Renal cortex interstitium (tissue), 11 donors: ENCODE measurements around the gene SLC5A3. TPM values are rescaled to one million over a fixed set of nuclear protein-coding genes. Genes with fewer than 3 reads are reported as not detected.

Experiments
- DNase-seq, 11 donors: peaks; one replicate each; pipeline ENCODE4 v3.0.0-alpha.2; 2013; ENCODE audit warnings: low read depth in 9 of 11, low spot score in 4 of 11; ENCODE audit errors: extremely low read depth in 1 of 11
- polyA plus RNA-seq, 3 donors: library from polyadenylated mRNA; unstranded; fragments of 120-200 nt; gene quantifications; one replicate each; pipeline ENCODE4 v1.2.1, GENCODE V29; 2013; ENCODE audit not compliant: insufficient read length in 3 of 3

Gene SLC5A3
- polyA plus RNA-seq, 3 donors: 35.4 to 44.1 (median 43.3) TPM

DNA sequence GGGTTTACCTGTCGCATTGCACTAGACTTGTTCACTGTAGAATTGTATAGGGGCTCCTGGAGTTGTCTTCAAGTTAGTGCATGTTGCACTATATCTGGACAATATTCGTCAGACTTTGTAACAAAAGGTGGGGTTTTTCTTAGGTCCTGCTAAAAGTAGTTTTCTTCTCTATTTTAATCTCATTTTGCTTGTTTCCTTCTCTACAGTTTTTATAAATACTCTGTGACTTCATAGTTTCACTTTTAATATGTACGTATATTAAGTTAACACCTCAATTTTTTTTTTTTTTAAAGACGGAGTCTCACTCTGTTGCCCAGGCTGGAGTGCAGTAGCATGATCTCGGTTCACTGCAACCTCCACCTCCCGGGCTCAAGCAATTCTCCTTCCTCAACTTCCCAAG is 26.5 kb upstream of the SLC5A3 start:
- DNase-seq: no peak

DNA sequence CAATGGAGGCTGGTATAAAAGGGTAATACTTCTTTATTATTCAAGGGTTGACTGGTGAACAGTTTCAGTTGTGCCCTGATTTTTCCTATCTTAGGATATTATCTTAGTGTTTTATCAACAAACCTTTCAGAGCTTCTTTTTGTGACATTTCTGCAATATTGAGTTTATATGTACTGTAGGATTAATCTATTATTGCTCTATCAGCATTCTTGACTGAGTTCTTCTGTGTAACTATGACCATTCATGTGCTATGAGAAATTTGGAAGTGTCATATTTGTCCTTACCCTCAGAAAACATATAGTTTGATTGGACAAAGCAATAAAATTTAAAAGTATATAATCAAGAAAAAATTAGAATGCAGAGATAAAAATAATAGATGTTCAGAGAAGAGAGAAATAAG is 25.5 kb upstream of the SLC5A3 start:
- no peak for DNase-seq

DNA sequence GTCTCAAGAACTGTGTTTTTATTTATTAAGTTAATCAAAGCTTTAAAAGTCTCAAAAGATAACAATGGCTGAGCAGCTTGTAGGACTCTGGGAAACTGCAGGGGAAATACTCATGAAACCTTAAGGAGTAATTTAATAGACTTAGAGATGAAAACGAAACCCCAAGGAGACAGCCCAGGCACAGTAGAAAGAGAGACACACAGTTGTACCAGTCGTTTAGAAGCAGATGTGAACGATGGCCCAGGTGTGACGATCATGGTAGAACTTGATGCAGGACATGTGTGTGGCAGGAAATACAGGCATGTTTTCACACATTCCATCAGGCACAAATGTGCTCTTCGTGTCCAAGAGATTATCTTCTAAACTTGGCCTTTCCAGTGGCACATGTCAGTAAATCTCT is 21.2 kb upstream of the SLC5A3 start:
- no peak for DNase-seq

DNA sequence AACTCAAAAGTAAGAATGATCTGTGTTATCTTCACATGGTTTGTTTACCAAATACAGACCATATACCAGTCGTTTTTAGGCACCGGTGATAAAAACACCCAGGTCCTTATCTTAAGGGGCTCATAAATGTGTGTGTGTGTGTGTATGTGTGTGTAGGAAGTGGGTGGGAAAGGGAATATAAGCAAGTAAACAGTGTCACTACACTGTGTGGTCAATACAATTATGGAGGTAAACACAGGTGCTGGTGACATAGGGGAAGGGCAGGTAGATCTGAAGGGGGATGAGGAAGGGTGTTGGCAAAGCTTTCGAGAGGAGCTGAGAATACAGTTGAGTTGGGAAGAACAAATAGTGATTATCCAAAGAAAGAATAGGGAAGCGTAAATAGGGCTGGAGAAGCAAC is 19.1 kb upstream of the SLC5A3 start:
- DNase-seq: no peak

DNA sequence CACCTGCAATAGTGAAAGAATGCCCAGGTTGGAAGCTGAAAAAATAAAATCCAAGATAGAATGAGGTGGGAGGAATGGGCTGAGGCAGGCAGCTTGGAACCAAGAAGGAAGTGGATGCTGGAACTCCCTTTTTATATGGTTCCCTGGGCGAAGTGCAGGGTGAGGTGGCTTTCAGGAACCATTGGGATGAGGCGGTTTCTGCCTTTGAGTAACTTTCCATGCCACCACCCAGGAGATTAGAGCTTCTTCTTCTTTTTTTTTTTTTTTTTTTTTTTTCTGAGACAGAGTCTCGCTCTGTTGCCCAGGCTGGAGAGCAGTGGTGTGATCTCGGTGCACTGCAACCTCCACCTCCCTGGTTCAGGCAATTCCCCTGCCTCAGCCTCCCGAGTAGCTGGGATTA is 17.8 kb upstream of the SLC5A3 start:
- no peak for DNase-seq

DNA sequence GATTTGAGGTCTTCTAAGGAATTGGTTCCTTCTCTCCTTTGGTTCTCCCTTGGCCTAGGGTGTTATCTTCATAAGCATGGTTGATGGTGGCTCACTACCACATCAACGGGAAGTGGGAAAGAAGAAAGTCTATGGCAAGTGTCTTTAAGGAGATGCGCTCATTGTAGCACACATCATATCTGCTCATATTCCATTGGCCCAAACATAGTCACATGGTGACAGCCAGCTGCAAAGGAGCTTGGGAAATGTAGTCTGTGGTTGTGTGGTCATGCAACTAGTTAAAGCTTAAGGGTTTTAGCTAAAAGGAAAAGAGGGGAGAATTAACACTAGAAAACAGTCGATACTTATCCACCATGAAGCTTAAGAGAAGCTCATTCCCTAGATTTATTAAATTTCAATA is 11.4 kb upstream of the SLC5A3 start:
- DNase-seq: no peak

DNA sequence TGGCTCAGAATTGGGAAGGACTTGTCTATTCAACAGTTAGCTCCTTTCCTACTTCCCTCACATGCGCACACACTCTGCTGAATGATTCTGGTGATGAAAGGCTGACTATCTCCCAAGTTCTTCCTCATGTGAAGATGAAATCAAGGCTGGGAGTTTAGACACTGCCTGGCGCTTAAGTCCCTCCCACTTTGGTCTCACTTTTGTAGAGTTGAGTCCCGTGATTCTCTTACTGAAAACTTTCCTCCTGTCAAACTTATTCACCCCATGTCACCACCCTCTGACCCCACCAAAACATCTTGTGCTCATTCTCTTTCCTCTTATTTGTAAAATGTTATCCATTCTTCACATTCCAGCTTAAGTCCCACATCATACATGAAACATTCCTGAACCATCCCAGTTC is 8.4 kb upstream of the SLC5A3 start:
- DNase-seq: no peak

DNA sequence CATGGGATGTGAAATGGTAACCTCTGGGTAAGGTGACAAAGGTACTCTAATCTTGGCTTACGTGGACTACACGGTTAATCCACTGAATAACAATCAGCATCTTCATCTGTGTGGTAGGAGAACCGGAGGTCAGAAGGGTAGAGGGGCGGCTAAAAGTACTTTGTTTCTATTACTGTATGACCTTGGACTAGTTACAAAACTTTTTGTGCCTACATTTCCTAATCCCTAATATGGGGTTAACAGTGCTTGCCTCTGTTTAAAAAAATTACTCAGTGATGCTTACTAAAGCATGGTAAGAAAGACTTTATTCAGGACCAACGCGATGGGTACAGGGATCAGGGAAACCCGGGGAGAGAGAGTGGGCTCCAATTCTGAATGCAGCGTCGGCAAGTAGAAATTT is 1.7 kb upstream of the SLC5A3 start:
- DNase-seq: no peak

DNA sequence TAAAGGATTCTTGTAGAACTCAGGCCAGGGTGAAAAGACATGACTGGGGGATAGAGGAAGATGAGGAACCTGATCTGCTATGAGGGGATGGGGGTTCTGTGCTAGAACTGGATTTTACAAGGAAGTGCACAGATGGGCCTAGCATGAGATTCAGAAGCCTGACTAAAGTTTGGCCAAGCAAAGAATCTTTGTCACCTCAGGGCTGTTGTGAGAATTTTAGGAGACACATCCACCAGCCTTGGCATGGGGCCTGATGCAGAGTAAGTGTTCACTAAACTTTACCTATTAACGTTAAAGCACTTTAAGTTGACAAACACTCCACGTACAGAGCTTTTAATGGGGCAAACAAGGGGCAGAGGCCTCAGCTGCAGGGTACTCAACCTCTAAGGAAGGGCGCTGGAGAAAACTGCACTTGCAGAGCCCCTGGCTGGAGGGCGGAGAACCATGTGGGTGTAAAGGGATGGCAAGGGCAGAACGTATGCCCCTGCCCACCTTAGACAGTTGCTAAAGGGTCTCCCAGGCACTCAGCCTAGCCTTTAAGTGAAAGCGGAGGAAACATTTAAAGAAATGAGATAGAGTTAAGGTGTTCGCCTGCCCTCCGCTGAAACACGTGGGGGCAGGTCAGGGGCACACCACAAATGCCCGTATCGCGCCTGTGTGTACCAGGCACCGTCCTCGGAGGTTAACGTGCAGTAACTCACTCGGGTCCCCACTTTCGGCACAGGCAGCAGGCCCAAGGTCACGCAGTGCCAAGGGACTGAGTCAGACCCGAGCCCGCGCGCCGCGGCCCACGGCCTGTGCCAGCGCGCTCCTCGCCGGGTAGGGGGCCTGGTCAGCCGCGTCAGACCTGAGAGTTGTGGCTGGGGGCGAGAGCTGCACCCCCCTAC is 990 bp upstream of the SLC5A3 start:
- DNase-seq: peak in 2 of 11 donors; percentile 4 to 33

DNA sequence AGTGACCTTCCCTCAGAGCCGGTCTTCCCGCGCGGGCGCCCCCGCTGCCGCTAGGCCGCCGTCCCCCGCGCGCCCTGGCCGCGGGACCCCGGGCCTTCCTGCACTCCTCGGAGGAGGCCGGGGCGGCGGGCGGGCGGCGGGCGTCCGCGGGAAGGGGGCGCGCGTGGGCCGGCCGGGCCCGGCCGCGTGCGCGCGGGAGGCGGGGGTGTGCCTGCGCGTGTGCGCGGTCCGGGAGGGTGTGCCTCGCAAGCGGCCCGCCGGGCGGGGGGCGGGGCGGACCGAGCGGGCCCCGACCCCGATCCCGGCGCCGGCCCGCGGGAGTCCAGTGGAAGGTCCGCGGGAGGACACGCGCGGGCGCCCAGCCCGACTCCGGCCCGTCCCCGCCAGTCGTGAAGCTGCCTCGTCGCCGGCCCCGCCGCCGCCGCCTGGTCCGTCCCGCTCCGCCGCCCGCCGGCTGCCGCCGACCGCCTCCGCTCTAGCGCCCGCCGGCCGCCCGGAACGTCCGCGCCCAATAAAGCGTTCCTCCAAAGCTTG is 438 bp downstream of the SLC5A3 start:
- peak in 1 of 11 donors; percentile 21 for DNase-seq

DNA sequence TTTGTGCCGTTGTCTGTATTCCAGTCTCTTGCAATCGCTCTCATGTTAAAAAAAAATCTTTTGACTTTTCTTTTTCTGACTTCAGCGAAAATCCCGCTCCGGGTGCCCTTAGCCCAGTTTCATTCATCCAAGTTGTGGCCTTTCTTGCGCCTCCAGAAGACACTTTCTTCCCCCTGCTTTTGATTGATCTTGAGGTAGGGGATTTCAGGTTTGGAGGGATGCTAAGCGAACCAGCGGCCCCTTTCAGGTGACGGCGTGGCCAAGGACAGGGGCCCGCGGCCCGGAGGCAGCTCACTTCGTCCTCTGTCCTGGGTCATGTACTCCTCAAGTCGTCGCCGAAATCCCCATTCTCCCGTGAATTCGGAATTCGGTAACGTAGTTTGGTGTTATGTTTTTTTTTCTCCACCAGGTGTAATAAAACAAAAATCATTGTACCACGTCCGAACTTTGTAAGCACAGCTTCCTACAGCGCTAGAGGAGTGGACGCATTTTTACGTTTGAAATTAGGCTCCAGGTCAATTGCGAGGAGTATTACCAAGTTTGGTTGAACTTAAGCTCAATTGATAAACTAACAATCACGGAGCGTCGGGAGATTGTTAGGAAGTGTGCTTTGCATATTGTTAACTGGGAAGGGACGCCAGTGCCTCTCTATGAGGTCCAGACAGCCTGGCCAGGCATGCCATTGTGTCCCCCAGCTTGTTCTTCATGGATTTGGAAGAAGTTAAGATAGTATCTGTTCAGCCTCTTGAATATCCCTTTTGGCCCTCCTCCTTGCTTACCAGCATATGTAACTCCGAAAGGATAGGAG is 1.1 kb downstream of the SLC5A3 start:
- peak in 3 of 11 donors; percentile 19 to 27 (median 24) for DNase-seq

DNA sequence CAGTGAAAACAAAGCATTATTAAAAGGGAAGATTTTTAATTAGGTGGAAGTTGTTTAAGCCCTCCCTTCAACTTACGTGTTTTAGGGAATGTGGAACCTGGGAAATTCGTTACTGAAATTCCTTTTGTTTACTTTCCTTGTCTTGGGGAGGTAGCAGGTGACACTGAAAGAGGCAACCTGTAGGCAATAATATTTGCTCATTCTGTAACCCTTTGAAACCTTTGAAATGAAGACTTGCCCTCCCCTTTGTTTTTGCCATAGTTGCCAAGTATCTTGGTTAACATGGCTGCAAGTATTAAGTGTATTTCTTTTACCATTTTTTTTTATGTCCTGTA is 1.7 kb downstream of the SLC5A3 start:
- DNase-seq: no peak

DNA sequence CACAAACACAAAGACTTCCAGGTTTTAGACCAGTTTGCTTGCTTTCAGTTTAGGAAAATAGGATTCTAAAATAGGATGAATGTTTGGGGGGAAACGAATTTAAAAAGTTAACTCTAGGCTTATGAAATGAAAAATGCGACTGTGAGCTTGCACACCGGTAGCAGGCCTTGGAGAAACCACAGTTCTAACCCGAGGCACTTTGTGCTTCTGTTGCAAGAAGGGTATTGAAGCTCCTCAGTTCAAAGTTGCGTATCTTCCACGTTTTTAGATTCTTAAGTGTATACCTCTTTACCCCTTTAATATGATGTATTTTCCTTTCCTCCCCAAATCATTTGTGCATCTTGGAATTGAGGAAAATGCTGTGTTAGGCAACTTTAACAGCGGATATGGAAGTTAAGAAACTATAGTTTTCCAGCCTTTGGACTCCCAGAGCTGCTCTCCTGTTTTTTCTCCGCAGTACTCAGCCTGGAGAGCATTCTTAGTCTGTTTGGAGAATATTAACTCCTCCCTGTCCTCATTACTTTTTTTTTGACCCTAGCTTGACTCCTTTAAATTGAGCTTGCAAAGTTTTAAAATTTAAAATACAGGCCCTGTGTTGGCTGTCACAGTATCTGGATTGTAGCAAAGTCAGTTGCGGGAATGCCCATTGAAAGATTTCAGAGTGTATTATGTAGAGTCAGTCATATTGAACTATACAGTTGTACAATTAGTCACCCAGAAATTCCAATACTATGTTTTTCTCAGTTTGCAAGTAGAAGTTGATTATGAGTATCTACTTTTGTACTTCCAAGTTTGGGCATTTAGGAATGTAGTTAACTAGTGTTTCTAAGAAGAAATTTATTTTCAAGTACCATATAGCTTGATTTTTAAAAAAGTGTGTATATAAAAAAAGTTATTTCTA is 2.6 kb downstream of the SLC5A3 start:
- no peak for DNase-seq

DNA sequence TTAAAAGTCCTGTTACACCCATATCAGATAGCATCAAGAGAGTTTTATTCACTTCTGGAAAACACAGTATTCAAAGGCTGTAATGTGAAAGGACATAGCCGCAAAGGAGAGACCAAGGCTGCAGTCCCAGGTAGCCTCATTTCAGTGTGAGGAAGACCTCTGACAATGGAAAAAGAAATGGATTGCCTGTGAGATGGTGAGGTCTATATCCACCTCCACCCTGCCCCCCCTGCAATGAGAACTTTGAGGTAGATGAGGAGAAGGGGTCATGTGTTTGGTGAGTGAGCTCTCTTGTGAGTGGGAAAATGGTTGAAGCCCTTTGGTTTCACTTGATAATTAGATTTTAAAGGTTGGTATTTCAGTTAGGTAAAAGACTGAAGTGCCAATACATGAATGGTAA is 3.5 kb downstream of the SLC5A3 start:
- no peak for DNase-seq

DNA sequence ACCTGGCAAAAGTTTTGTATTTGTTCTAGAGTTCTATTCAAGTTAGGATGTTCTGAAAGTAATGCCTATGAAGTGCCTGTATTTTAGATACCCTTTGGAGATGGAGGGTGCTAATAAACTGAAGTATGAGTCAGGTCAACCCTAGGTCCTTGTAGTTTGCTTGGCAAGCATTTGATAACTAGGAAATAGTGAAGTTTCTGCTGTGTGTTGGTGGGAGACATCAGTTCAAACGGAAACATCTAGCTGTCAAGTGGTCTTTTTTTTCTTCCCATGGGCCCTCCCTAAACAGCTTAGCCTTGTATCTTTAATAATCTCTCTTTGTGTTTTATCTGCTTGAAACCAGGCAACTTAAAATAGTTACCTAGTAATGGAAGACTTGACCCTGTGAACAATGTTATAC is 4.5 kb downstream of the SLC5A3 start:
- no peak for DNase-seq

DNA sequence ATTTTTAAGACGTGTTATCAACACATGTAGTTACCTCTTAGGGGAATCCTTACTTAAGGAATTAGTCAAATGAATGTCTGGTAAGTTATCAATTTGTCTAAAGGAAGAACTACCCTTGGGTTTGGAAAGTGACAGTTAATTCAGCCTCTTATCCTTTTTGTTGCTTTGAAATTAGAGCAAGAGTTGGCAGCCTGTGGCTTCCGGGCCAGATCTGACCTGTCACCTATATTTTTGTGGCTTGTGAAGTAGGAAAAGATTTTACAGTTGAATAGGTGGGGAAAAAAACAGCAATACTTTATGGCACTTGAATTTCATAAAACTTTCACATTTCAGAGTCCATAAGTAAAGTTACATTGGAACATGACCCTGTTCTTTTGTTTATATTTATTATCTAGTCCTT is 5.5 kb downstream of the SLC5A3 start:
- no peak for DNase-seq

DNA sequence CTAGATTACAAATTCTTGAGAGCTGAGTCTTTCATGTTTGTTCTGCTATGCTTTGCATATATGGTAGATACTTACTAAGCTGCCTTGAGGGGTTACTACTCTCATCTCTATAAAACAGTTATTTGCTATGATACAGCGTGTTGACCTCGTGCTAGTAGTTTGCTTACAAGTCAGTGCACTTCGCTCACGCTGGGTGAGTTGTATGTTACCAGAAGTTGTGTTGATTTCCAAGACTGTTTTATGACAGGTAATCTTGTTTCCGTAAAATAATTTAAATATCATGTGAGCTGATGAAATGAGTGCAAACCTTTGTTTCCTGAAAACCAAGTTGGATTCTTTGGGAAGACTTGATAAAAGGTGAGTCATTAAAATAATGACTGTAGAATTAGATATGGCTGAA is 7.3 kb downstream of the SLC5A3 start:
- no peak for DNase-seq

DNA sequence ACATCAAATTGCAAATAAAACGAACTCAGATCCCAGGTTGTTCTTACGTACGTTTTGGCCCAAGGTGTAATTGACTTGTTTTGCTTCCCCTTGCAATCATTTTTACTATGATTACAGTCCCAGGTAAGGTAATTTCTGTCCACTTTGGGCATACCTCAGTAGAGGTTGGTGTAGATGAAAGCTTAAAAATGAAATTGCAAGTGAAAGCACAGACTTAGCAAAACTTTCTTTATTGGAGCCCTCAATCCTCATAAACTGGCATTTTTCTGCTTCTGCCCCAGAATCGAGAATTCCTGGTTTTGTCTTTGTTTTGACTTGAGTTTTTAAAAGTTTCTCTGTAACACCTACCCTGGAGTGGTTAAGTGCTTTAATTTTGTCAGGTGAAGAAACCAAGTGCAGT is 9.4 kb downstream of the SLC5A3 start:
- DNase-seq: no peak

DNA sequence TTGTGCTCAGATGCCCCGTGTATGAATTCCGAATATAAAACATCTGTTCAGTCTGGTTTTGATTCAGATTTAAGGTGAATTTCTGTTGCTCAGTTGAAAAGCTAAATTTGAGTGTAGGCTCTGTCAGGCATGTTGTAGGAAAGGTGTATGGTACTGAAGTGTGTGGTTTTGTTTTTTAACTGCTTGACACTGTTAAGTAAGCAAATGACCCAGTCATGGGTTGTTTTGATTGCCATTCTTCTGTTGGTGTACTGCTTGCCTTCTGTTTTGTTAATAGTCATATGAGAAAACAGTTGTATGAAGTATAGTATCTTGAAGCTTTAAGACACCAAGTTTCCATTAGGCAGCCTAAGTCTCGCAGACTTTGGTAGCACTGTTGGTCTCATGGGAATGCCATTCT is 10.0 kb downstream of the SLC5A3 start:
- DNase-seq: no peak
